WI38 (cell line): ENCODE measurements around the gene KDM2A.
"Not testable (repeated sequence)": the region's sequence is repeated elsewhere in the genome, so short reads cannot be mapped to it uniquely, and the experiment has no call there.

Source experiments
- H3K4me3 ChIP-seq: 2 replicates; pipeline ENCODE4 v1.5.1; 2011; ENCODE audit warnings: low read depth, mild to moderate bottlenecking, control low read depth, low read length
- CTCF ChIP-seq: IDR thresholded peaks from 2 replicates; pipeline ENCODE4 v1.5.1; 2012; ENCODE audit warnings: low read depth, mild to moderate bottlenecking, control low read depth, low read length

Gene KDM2A

GRCh38 chr11:67177399-67178281 is 58.6 kb downstream of the KDM2A start:
- TF ChIP-seq CTCF, result no peak
- no peak overlapping the region for H3K4me3 ChIP-seq

GRCh38 chr11:67178421-67178820 is 59.4 kb downstream of the KDM2A start:
- TF ChIP-seq CTCF, result no peak

GRCh38 chr11:67178878-67179277 is 59.8 kb downstream of the KDM2A start:
- TF ChIP-seq CTCF, result no peak

More at GRCh38 chr11:67178421-67178820, 59.4 kb downstream of the KDM2A start:
- no peak overlapping the region for H3K4me3 ChIP-seq

GRCh38 chr11:67179892-67180490 is 60.9 kb downstream of the KDM2A start:
- TF ChIP-seq CTCF, result no peak
- H3K4me3 ChIP-seq, result no peak overlapping the region

More at GRCh38 chr11:67178878-67179277, 59.8 kb downstream of the KDM2A start:
- H3K4me3 ChIP-seq, result no peak overlapping the region

GRCh38 chr11:67194096-67194495 is 75.0 kb downstream of the KDM2A start:
- H3K4me3 ChIP-seq, result no peak overlapping the region
- no peak for TF ChIP-seq CTCF

- no peak overlapping the region for H3K4me3 ChIP-seq
- TF ChIP-seq CTCF, result no peak
Measured at GRCh38 chr11:67195971-67196456, 77.0 kb downstream of the KDM2A start.

- no peak for TF ChIP-seq CTCF
- H3K4me3 ChIP-seq, result no peak overlapping the region
Measured at GRCh38 chr11:67197606-67198005, 78.5 kb downstream of the KDM2A start.

- not testable (repeated sequence) for H3K4me3 ChIP-seq
Measured at GRCh38 chr11:67198781-67199180, 79.7 kb downstream of the KDM2A start.
